ENCODE results near the gene PTBP1. TPM values are rescaled to one million over a fixed set of nuclear protein-coding genes. Genes with fewer than 3 reads are reported as not detected.

Gene PTBP1
- total and polyA plus RNA-seq, 2 experiments from 2014 or later, result 539 to 632 TPM

DNA sequence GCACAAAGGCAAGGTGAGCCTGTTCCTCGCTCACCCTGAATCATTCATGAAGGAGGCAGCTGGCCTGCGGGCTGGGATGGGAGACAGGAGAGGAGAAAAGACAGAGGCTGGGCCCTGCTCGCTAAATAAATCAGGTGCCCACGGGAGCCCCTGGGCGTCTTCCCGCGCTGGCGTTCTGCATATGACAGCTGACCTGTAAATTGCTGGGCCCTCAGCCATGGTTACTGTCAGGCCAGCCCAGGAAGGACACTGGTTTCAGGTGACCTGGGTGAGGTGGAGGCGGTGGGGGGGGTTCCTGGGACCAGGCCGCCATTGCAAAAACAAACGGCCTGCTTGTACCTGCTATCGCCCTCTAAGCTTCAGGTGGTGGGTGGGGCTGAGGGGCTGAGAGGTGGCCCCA, 3.4 kb upstream of the PTBP1 start (continued):
- TF ChIP-seq ZNF114 (CRISPR knock-in tag; IDR thresholded peaks at IDR 0.05) (no peak), CREB1 (CRISPR knock-in tag; IDR thresholded peaks at IDR 0.05; ENCODE audit: low read depth) (no peak), EZH2phosphoT487 (IDR thresholded peaks at IDR 0.05; ENCODE audit: unreplicated experiment) (no peak), NANOG (IDR thresholded peaks at IDR 0.05; ENCODE audit: borderline replicate concordance) (no peak)
- TF ChIP-seq, protein P1, sequence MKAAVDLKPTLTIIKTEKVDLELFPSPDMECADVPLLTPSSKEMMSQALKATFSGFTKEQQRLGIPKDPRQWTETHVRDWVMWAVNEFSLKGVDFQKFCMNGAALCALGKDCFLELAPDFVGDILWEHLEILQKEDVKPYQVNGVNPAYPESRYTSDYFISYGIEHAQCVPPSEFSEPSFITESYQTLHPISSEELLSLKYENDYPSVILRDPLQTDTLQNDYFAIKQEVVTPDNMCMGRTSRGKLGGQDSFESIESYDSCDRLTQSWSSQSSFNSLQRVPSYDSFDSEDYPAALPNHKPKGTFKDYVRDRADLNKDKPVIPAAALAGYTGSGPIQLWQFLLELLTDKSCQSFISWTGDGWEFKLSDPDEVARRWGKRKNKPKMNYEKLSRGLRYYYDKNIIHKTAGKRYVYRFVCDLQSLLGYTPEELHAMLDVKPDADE (IDR thresholded peaks at IDR 0.05), result no peak

DNA sequence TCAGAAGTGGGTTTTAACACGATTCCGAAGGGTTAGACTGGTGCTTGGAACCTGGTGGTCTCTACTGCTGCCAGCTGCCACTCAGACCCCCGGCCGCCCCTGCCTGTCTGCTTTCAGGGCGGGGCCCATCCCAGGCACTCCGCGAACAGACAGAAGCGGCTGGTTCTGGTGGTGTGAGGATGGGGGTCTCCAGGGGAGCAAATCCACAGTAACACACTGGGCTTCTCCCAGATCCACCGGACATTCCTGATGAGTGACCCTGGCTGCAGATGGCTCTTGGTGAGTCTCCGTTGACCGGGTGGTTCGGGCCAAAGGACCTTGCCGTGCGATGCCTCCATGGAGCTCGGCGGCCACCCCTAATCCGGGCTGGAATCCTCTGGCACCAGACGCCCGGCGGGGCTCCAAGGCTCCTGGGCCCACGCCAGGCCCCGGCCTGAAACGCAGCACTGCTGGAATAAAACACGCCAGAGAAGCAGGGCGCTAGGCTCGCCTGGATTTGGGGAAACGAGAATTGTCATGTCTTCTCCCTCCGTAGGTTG, 2.1 kb upstream of the PTBP1 start:
- Histone ChIP-seq H3K27me3 (ENCODE audit: insufficient read depth) (no peaks in the 10 kb centered on the region), H2AFZ (no peak overlapping the region), H3K4me2 (no peak overlapping the region), H4K20me1 (replicated peaks; ENCODE audit: insufficient read depth) (peaks cover 18% of the 10 kb centered on the region), H3K9me2 (ENCODE audit: insufficient read depth) (no peaks in the 10 kb centered on the region), H3K27ac (ENCODE audit: low read depth) (no peak overlapping the region), H3K79me2 (replicated peaks; ENCODE audit: insufficient read depth) (peaks cover 27% of the 10 kb centered on the region), H3K4me1 (ENCODE audit: insufficient read depth) (peaks cover 33% of the 10 kb centered on the region), H3F3A (replicated peaks; ENCODE audit: low read depth) (peaks cover 19% of the 10 kb centered on the region; the same call in 1 of the 2 replicates), H3K36me3 (ENCODE audit: insufficient read depth) (peaks cover 3% of the 10 kb centered on the region; the same call in 1 of the 2 replicates), H3K4me3 (no peak overlapping the region)
- ATAC-seq (no peak), DNase-seq (ENCODE audit: low spot score) (no peak)
- TF ChIP-seq CREB1 (CRISPR knock-in tag; IDR thresholded peaks at IDR 0.05; ENCODE audit: low read depth) (no peak), ZNF331 (CRISPR knock-in tag; IDR thresholded peaks at IDR 0.05; ENCODE audit: low read depth) (no peak), ZNF114 (CRISPR knock-in tag; IDR thresholded peaks at IDR 0.05) (no peak)
- TF ChIP-seq, protein P2, sequence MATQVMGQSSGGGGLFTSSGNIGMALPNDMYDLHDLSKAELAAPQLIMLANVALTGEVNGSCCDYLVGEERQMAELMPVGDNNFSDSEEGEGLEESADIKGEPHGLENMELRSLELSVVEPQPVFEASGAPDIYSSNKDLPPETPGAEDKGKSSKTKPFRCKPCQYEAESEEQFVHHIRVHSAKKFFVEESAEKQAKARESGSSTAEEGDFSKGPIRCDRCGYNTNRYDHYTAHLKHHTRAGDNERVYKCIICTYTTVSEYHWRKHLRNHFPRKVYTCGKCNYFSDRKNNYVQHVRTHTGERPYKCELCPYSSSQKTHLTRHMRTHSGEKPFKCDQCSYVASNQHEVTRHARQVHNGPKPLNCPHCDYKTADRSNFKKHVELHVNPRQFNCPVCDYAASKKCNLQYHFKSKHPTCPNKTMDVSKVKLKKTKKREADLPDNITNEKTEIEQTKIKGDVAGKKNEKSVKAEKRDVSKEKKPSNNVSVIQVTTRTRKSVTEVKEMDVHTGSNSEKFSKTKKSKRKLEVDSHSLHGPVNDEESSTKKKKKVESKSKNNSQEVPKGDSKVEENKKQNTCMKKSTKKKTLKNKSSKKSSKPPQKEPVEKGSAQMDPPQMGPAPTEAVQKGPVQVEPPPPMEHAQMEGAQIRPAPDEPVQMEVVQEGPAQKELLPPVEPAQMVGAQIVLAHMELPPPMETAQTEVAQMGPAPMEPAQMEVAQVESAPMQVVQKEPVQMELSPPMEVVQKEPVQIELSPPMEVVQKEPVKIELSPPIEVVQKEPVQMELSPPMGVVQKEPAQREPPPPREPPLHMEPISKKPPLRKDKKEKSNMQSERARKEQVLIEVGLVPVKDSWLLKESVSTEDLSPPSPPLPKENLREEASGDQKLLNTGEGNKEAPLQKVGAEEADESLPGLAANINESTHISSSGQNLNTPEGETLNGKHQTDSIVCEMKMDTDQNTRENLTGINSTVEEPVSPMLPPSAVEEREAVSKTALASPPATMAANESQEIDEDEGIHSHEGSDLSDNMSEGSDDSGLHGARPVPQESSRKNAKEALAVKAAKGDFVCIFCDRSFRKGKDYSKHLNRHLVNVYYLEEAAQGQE (IDR thresholded peaks at IDR 0.05; ENCODE audit: unreplicated experiment), result no peak
- TF ChIP-seq, protein P1 (IDR thresholded peaks at IDR 0.05), result no peak
- TF ChIP-seq, protein P3, sequence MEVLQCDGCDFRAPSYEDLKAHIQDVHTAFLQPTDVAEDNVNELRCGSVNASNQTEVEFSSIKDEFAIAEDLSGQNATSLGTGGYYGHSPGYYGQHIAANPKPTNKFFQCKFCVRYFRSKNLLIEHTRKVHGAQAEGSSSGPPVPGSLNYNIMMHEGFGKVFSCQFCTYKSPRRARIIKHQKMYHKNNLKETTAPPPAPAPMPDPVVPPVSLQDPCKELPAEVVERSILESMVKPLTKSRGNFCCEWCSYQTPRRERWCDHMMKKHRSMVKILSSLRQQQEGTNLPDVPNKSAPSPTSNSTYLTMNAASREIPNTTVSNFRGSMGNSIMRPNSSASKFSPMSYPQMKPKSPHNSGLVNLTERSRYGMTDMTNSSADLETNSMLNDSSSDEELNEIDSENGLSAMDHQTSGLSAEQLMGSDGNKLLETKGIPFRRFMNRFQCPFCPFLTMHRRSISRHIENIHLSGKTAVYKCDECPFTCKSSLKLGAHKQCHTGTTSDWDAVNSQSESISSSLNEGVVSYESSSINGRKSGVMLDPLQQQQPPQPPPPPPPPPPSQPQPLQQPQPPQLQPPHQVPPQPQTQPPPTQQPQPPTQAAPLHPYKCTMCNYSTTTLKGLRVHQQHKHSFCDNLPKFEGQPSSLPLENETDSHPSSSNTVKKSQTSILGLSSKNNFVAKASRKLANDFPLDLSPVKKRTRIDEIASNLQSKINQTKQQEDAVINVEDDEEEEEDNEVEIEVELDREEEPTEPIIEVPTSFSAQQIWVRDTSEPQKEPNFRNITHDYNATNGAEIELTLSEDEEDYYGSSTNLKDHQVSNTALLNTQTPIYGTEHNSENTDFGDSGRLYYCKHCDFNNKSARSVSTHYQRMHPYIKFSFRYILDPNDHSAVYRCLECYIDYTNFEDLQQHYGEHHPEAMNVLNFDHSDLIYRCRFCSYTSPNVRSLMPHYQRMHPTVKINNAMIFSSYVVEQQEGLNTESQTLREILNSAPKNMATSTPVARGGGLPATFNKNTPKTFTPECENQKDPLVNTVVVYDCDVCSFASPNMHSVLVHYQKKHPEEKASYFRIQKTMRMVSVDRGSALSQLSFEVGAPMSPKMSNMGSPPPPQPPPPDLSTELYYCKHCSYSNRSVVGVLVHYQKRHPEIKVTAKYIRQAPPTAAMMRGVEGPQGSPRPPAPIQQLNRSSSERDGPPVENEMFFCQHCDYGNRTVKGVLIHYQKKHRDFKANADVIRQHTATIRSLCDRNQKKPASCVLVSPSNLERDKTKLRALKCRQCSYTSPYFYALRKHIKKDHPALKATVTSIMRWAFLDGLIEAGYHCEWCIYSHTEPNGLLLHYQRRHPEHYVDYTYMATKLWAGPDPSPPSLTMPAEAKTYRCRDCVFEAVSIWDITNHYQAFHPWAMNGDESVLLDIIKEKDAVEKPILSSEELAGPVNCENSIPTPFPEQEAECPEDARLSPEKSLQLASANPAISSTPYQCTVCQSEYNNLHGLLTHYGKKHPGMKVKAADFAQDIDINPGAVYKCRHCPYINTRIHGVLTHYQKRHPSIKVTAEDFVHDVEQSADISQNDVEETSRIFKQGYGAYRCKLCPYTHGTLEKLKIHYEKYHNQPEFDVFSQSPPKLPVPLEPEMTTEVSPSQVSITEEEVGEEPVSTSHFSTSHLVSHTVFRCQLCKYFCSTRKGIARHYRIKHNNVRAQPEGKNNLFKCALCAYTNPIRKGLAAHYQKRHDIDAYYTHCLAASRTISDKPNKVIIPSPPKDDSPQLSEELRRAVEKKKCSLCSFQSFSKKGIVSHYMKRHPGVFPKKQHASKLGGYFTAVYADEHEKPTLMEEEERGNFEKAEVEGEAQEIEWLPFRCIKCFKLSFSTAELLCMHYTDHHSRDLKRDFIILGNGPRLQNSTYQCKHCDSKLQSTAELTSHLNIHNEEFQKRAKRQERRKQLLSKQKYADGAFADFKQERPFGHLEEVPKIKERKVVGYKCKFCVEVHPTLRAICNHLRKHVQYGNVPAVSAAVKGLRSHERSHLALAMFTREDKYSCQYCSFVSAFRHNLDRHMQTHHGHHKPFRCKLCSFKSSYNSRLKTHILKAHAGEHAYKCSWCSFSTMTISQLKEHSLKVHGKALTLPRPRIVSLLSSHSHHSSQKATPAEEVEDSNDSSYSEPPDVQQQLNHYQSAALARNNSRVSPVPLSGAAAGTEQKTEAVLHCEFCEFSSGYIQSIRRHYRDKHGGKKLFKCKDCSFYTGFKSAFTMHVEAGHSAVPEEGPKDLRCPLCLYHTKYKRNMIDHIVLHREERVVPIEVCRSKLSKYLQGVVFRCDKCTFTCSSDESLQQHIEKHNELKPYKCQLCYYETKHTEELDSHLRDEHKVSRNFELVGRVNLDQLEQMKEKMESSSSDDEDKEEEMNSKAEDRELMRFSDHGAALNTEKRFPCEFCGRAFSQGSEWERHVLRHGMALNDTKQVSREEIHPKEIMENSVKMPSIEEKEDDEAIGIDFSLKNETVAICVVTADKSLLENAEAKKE (CRISPR knock-in tag; IDR thresholded peaks at IDR 0.05), result no peak
- peaks cover 29% of the 10 kb centered on the region for H3K4me1 Mint-ChIP-seq
- H3K27ac Mint-ChIP-seq, result no peak overlapping the region
- H3K36me3 Mint-ChIP-seq (ENCODE audit: low read depth), result peaks cover 19% of the 10 kb centered on the region
- H3K4me3 Mint-ChIP-seq, result no peak overlapping the region
- H3K27me3 Mint-ChIP-seq (ENCODE audit: insufficient read depth, low read depth, poor library complexity), result peaks cover 20% of the 10 kb centered on the region
- H3K9me3 Mint-ChIP-seq, result no peaks in the 10 kb centered on the region
